HepG2 (cell line): Measurements from ENCODE around the gene ISY1. TPM values are rescaled to one million over a fixed set of nuclear protein-coding genes. Genes with fewer than 3 reads are reported as not detected.

ENCODE experiments used
- CBFB ChIP-seq: sonication (generic); formaldehyde crosslinking; IDR thresholded peaks from 2 replicates; pipeline ENCODE4 v1.4.0; 2020; ENCODE audit warnings: missing genetic modification reagents
- FUBP1 ChIP-seq: sonication (generic); formaldehyde crosslinking; IDR thresholded peaks from 2 replicates; pipeline ENCODE4 v1.5.1; 2020; ENCODE audit warnings: missing genetic modification reagents, mild to moderate bottlenecking, borderline replicate concordance
- HMG20A ChIP-seq: IDR thresholded peaks from 2 replicates; pipeline ENCODE4 v1.6.1; 2016; ENCODE audit warnings: borderline replicate concordance
- HOXA7 ChIP-seq: sonication (generic); formaldehyde crosslinking; IDR thresholded peaks from 2 replicates; pipeline ENCODE4 v1.8.1; 2022; ENCODE audit warnings: mild to moderate bottlenecking, missing genetic modification reagents, moderate library complexity
- KLF13 ChIP-seq: sonication (generic); formaldehyde crosslinking; IDR thresholded peaks from 2 replicates; pipeline ENCODE4 v1.4.0; 2020; ENCODE audit warnings: mild to moderate bottlenecking, missing genetic modification reagents
- NFRKB ChIP-seq: fragments of 450-650 bp; IDR thresholded peaks from 2 replicates; pipeline ENCODE4 v1.6.1; 2017
- SMARCC2 ChIP-seq: fragments of 450-650 bp; IDR thresholded peaks from 2 replicates; pipeline ENCODE4 v1.6.1; 2017; ENCODE audit warnings: antibody characterized with exemption, mild to moderate bottlenecking
- SP140L ChIP-seq: sonication (generic); formaldehyde crosslinking; IDR thresholded peaks from 2 replicates; pipeline ENCODE4 v1.4.0; 2020; ENCODE audit warnings: missing genetic modification reagents, borderline replicate concordance
- TBX3 ChIP-seq: fragments of 450-650 bp; IDR thresholded peaks from 2 replicates; pipeline ENCODE4 v1.6.1; 2017; ENCODE audit warnings: antibody characterized with exemption, mild to moderate bottlenecking, inconsistent platforms, borderline replicate concordance
- TSC22D2 ChIP-seq: sonication (generic); formaldehyde crosslinking; IDR thresholded peaks from 2 replicates; pipeline ENCODE4 v1.5.1; 2020; ENCODE audit warnings: missing genetic modification reagents, mild to moderate bottlenecking, borderline replicate concordance
- ZEB1 ChIP-seq: IDR thresholded peaks from 2 replicates; pipeline ENCODE4 v1.6.1; 2012; ENCODE audit warnings: mild to moderate bottlenecking, low read depth, inconsistent platforms; ENCODE audit not compliant: insufficient replicate concordance
- ZKSCAN8 ChIP-seq: IDR thresholded peaks from 2 replicates; pipeline ENCODE4 v1.6.1; 2016; ENCODE audit warnings: borderline replicate concordance, missing genetic modification reagents, missing compliant biosample characterization
- ZNF121 ChIP-seq: sonication (generic); formaldehyde crosslinking; IDR thresholded peaks from 2 replicates; pipeline ENCODE4 v1.5.0; 2020; ENCODE audit warnings: mild to moderate bottlenecking, missing genetic modification reagents
- ZNF235 ChIP-seq: sonication (generic); formaldehyde crosslinking; IDR thresholded peaks from 2 replicates; pipeline ENCODE4 v1.8.1; 2023; ENCODE audit warnings: mild to moderate bottlenecking, missing genetic modification reagents, borderline replicate concordance
- ZNF263 ChIP-seq: sonication (generic); formaldehyde crosslinking; IDR thresholded peaks from 2 replicates; pipeline ENCODE4 v1.4.0; 2020; ENCODE audit warnings: missing genetic modification reagents
- ZNF275 ChIP-seq: sonication (generic); formaldehyde crosslinking; IDR thresholded peaks from 2 replicates; pipeline ENCODE4 v1.8.0; 2022; ENCODE audit warnings: missing genetic modification reagents, mild to moderate bottlenecking, inconsistent platforms, borderline replicate concordance
- ZNF580 ChIP-seq: IDR thresholded peaks from 2 replicates; pipeline ENCODE4 v1.6.1; 2016; ENCODE audit warnings: low read depth, borderline replicate concordance
- ZNF609 ChIP-seq: sonication (generic); formaldehyde crosslinking; IDR thresholded peaks from 2 replicates; pipeline ENCODE4 v1.4.0; 2020; ENCODE audit warnings: mild to moderate bottlenecking, missing genetic modification reagents, borderline replicate concordance
- ZNF616 ChIP-seq: sonication (generic); formaldehyde crosslinking; IDR thresholded peaks from 2 replicates; pipeline ENCODE4 v1.5.0; 2020; ENCODE audit warnings: low read depth, mild to moderate bottlenecking, missing genetic modification reagents
- ZNF639 ChIP-seq: conservative IDR thresholded peaks from 2 replicates; pipeline ENCODE4 v1.6.1; 2018; ENCODE audit warnings: missing genetic modification reagents
- ZNF746 ChIP-seq: sonication (generic); formaldehyde crosslinking; IDR thresholded peaks from 2 replicates; pipeline ENCODE4 v1.8.0; 2022; ENCODE audit warnings: mild to moderate bottlenecking, missing genetic modification reagents
- ZSCAN21 ChIP-seq: sonication (generic); formaldehyde crosslinking; IDR thresholded peaks from 2 replicates; pipeline ENCODE4 v1.8.0; 2022; ENCODE audit warnings: mild to moderate bottlenecking, missing genetic modification reagents, moderate library complexity, borderline replicate concordance
- polyA plus RNA-seq, 8 experiments: library from polyadenylated mRNA; depleted of rRNA in 3 of 8; stranded (reverse) in 7 of 8; unstranded in 1 of 8; fragments of >200 nt; fragmentation: Illumina TruSeq in 4 of 8; extraction: Trizol in 4 of 8; gene quantifications; 2 replicates each; pipeline versions ENCODE4 v1.2.1 to v1.2.3, GENCODE V29; 2011 to 2016; ENCODE audit warnings: low read depth in 4 of 8, missing spikeins in 1 of 8, mixed read lengths in 1 of 8; ENCODE audit not compliant: insufficient read depth in 1 of 8
- total RNA-seq, 5 experiments: library from RNA; depleted of rRNA; stranded (reverse); fragments of >200 nt; fragmentation: Illumina TruSeq; extraction: Trizol; gene quantifications; 2 replicates each; pipeline ENCODE4 v1.2.3, GENCODE V29; 2016; ENCODE audit warnings: low read depth in 1 of 5

Gene ISY1
- total and polyA plus RNA-seq, 2 of the 13 experiments (the other 11 are each of a cell fraction or from before 2014, with no cell fraction given), result 21.0 to 39.1 TPM

- TF ChIP-seq SMARCC2 (no peak), ZKSCAN8 (CRISPR knock-in tag) (peak; percentile 54; the same call in 1 of the 2 replicates), ZNF639 (CRISPR knock-in tag) (no peak), ZNF580 (CRISPR knock-in tag) (no peak; the same call in 1 of the 2 replicates), ZNF616 (no peak), TSC22D2 (CRISPR knock-in tag) (no peak), CBFB (CRISPR knock-in tag) (no peak), ZNF275 (no peak), NFRKB (no peak), TBX3 (no peak), HMG20A (CRISPR knock-in tag) (peak; percentile 35; the same call in 1 of the 2 replicates), KLF13 (CRISPR knock-in tag) (no peak), FUBP1 (CRISPR knock-in tag) (no peak), ZSCAN21 (CRISPR knock-in tag) (no peak), ZNF235 (CRISPR knock-in tag) (no peak), HOXA7 (CRISPR knock-in tag) (no peak), ZEB1 (no peak), ZNF121 (CRISPR knock-in tag) (no peak), ZNF609 (peak; percentile 64; the same call in 1 of the 2 replicates), ZNF263 (peak; percentile 32; the same call in 1 of the 2 replicates), SP140L (CRISPR knock-in tag) (no peak), ZNF746 (CRISPR knock-in tag) (no peak; the same call in 1 of the 2 replicates)
These were observed 44.3 kb downstream of the ISY1 start (continued) for GRCh38 chr3:129116482-129116946.
